Skeletal muscle satellite cell (primary cell): ENCODE results near the gene NXPH1.

Source experiments
- H3K27me3 ChIP-seq: 2 replicates; pipeline ENCODE4 v1.7.0; 2013; ENCODE audit warnings: low read length; ENCODE audit not compliant: control insufficient read depth, insufficient read depth
- H3K36me3 ChIP-seq: 2 replicates; pipeline ENCODE4 v1.7.0; 2013; ENCODE audit warnings: mild to moderate bottlenecking, control low read depth, low read length; ENCODE audit not compliant: insufficient read depth
- H3K4me1 ChIP-seq: 2 replicates; pipeline ENCODE4 v1.7.0; 2013; ENCODE audit warnings: low read length; ENCODE audit not compliant: control insufficient read depth, insufficient read depth
- H3K4me2 ChIP-seq: 2 replicates; pipeline ENCODE4 v1.7.0; 2013; ENCODE audit warnings: mild to moderate bottlenecking, low read length
- H3K4me3 ChIP-seq: 2 replicates; pipeline ENCODE4 v1.7.0; 2013; ENCODE audit warnings: low read length
- H3K9ac ChIP-seq: 2 replicates; pipeline ENCODE4 v1.7.0; 2013; ENCODE audit warnings: mild to moderate bottlenecking, low read depth, low read length, moderate library complexity
- H3K9me3 ChIP-seq: replicated peaks from 2 replicates; pipeline ENCODE4 v1.7.0; 2013; ENCODE audit warnings: mild to moderate bottlenecking, control low read depth, low read length

The NXPH1 gene

GRCh38 chr7:8613191-8613590 lies 179.8 kb downstream of the NXPH1 start:
- Histone ChIP-seq H3K9me3 (no peaks in the 10 kb centered on the region), H3K9ac (no peak overlapping the region), H3K4me2 (no peak overlapping the region), H3K4me1 (no peaks in the 10 kb centered on the region), H3K36me3 (no peaks in the 10 kb centered on the region), H3K4me3 (no peak overlapping the region), H3K27me3 (no peaks in the 10 kb centered on the region)

GRCh38 chr7:8615019-8615418 lies 181.6 kb downstream of the NXPH1 start:
- no peak overlapping the region for H3K4me2 ChIP-seq
- no peaks in the 10 kb centered on the region for H3K36me3 ChIP-seq
- no peaks in the 10 kb centered on the region for H3K27me3 ChIP-seq
- H3K4me3 ChIP-seq: no peak overlapping the region
- no peaks in the 10 kb centered on the region for H3K4me1 ChIP-seq
- no peaks in the 10 kb centered on the region for H3K9me3 ChIP-seq
- H3K9ac ChIP-seq: no peak overlapping the region

- Histone ChIP-seq H3K4me1 (no peaks in the 10 kb centered on the region), H3K4me3 (no peak overlapping the region), H3K36me3 (no peaks in the 10 kb centered on the region), H3K9me3 (peaks cover 3% of the 10 kb centered on the region), H3K4me2 (no peak overlapping the region), H3K27me3 (no peaks in the 10 kb centered on the region), H3K9ac (no peak overlapping the region)
Observed at GRCh38 chr7:8618441-8619070, 185.1 kb downstream of the NXPH1 start.

GRCh38 chr7:8620169-8620568 lies 186.8 kb downstream of the NXPH1 start:
- H3K4me3 ChIP-seq: no peak overlapping the region
- H3K36me3 ChIP-seq: no peaks in the 10 kb centered on the region
- H3K27me3 ChIP-seq: no peaks in the 10 kb centered on the region
- H3K9me3 ChIP-seq: peaks cover 3% of the 10 kb centered on the region
- no peak overlapping the region for H3K4me2 ChIP-seq
- no peak overlapping the region for H3K9ac ChIP-seq
- no peaks in the 10 kb centered on the region for H3K4me1 ChIP-seq

DNA sequence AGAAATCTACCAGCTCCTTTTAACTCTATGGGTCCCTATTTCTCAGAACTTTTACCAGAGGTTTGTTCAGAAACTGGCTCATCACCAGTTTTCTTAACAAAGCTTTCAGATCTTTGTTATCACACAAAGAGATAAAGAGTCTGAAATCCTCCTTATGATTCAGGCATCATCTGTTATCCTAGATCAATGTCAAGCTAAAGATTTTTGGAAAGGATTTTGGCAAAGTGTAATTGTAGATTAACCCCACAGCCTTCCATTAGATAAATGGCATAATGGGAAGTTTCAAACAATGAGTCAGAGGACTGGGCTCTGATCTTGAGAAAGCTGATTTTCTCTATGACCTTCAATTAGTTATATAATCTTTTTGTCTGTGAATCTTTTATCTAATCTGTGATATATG lies 192.2 kb downstream of the NXPH1 start:
- no peaks in the 10 kb centered on the region for H3K4me1 ChIP-seq
- H3K27me3 ChIP-seq: no peaks in the 10 kb centered on the region
- no peak overlapping the region for H3K4me2 ChIP-seq
- no peak overlapping the region for H3K4me3 ChIP-seq
- H3K36me3 ChIP-seq: no peaks in the 10 kb centered on the region
- peaks cover 5% of the 10 kb centered on the region for H3K9me3 ChIP-seq
- no peak overlapping the region for H3K9ac ChIP-seq

DNA sequence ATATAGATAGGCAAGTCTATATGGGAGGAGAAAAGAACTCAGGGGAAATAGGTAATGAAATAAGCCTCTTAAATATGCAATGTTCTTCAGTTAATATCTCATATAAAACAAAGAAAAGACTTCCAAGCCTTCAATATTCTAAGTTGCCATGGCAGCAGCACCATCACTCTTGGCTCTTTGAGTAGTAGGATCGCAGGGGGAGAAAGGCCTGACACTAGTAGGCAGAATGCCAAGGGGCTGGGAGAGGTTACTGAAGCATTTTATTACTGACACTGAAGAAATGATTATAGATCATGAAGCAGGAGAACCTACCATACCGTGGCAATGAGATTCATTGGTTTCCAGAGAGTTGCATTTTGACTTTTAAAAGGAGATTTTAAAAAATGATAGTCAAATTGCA lies 193.9 kb downstream of the NXPH1 start:
- Histone ChIP-seq H3K9ac (no peak overlapping the region), H3K4me1 (no peaks in the 10 kb centered on the region), H3K27me3 (no peaks in the 10 kb centered on the region), H3K36me3 (no peaks in the 10 kb centered on the region), H3K4me2 (no peak overlapping the region), H3K4me3 (no peak overlapping the region), H3K9me3 (peaks cover 2% of the 10 kb centered on the region)

GRCh38 chr7:8628656-8629055 lies 195.2 kb downstream of the NXPH1 start:
- Histone ChIP-seq H3K36me3 (no peaks in the 10 kb centered on the region), H3K27me3 (no peaks in the 10 kb centered on the region), H3K9ac (no peak overlapping the region), H3K4me1 (no peaks in the 10 kb centered on the region), H3K4me2 (no peak overlapping the region), H3K9me3 (peaks cover 2% of the 10 kb centered on the region), H3K4me3 (no peak overlapping the region)

- H3K36me3 ChIP-seq: no peaks in the 10 kb centered on the region
- H3K4me2 ChIP-seq: no peak overlapping the region
- H3K4me1 ChIP-seq: no peaks in the 10 kb centered on the region
- no peak overlapping the region for H3K4me3 ChIP-seq
- H3K9me3 ChIP-seq: peaks cover 2% of the 10 kb centered on the region
- H3K9ac ChIP-seq: no peak overlapping the region
- H3K27me3 ChIP-seq: no peaks in the 10 kb centered on the region
Observed at GRCh38 chr7:8629504-8629903, 196.1 kb downstream of the NXPH1 start.

- H3K4me2 ChIP-seq: no peak overlapping the region
- H3K27me3 ChIP-seq: no peaks in the 10 kb centered on the region
- no peak overlapping the region for H3K4me3 ChIP-seq
- H3K36me3 ChIP-seq: no peaks in the 10 kb centered on the region
- H3K9me3 ChIP-seq: no peaks in the 10 kb centered on the region
- H3K4me1 ChIP-seq: no peaks in the 10 kb centered on the region
- no peak overlapping the region for H3K9ac ChIP-seq
Observed at GRCh38 chr7:8637322-8637721, 203.9 kb downstream of the NXPH1 start.

DNA sequence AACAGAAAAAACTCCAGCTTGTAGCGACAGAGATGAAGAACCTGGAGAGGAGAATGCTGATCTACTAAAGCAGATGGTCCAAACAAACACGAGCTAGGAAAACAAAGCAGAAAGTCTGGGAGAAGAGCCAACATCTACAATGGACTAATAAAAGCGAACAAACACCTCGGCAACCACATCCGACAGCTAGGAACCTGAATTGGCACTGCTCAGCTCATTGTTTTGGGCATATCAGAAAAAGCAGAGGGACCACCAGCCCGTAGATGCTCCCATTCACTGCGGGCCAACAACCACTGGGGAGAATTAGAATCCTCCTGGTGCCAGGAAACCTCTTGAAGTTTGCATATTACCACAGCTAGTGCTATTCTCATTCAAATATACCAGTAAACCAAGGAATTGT lies 204.7 kb downstream of the NXPH1 start:
- H3K4me3 ChIP-seq: no peak overlapping the region
- H3K27me3 ChIP-seq: no peaks in the 10 kb centered on the region
- H3K9me3 ChIP-seq: no peaks in the 10 kb centered on the region
- H3K4me2 ChIP-seq: no peak overlapping the region
- no peak overlapping the region for H3K9ac ChIP-seq
- no peaks in the 10 kb centered on the region for H3K36me3 ChIP-seq
- no peaks in the 10 kb centered on the region for H3K4me1 ChIP-seq

DNA sequence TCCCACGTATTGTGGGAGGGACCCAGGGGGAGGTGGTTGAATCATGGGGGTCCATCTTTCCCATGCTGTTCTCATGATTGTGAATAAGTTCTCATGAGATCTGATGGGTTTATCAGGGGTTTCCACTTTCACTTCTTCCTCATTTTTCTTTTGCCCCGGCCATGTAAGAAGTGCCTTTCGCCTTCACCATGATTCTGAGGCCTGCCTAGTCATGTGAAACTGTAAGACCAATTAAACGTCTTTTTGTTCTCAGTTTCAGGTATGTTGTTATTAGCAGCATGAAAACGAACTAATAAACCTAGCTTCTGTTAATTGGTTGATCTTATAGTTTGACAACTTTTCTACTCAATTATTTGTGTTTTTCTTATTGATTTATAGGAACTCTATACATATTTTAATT lies 206.3 kb downstream of the NXPH1 start:
- no peaks in the 10 kb centered on the region for H3K27me3 ChIP-seq
- no peak overlapping the region for H3K4me3 ChIP-seq
- no peak overlapping the region for H3K4me2 ChIP-seq
- no peaks in the 10 kb centered on the region for H3K36me3 ChIP-seq
- no peak overlapping the region for H3K9ac ChIP-seq
- no peaks in the 10 kb centered on the region for H3K9me3 ChIP-seq
- no peaks in the 10 kb centered on the region for H3K4me1 ChIP-seq

DNA sequence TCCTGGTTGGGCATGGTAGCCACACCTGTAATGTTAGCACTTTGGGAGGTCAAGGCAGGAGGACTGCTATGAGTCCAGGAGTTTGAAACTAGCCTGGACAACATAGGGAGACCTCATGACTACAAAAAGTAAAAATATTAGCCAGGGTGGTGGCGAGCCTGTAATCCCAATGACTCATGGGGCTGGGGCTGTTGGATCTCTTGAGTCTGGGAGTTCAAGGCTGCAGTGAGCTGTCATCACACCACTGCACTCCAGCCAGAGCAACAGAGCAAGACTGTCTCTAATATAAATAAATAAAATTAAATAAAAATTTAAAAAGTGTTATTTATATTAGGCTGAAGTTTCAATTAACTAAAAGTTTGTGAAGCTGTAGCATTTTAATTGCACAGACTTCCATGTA lies 207.3 kb downstream of the NXPH1 start:
- no peak overlapping the region for H3K9ac ChIP-seq

More for the DNA sequence above, 207.3 kb downstream of the NXPH1 start:
- Histone ChIP-seq H3K4me2 (no peak overlapping the region), H3K4me1 (no peaks in the 10 kb centered on the region), H3K36me3 (no peaks in the 10 kb centered on the region), H3K9me3 (no peaks in the 10 kb centered on the region), H3K4me3 (no peak overlapping the region), H3K27me3 (no peaks in the 10 kb centered on the region)
